Kasumi-1 (cell line): ENCODE results near the gene DUXB.

Experiments used
- DNase-seq, 2 experiments: peaks; one replicate each; lab custom pipeline; 2025; lab: John Stamatoyannopoulos, UW

Gene DUXB

GRCh38 chr16:75701361-75701760 lies at the start of gene DUXB:
Gene DUXB (minus strand): TSS chr16:75701461. CDS start chr16:75701418, 43 bp downstream.
- DNase-seq, result no peak

DNA sequence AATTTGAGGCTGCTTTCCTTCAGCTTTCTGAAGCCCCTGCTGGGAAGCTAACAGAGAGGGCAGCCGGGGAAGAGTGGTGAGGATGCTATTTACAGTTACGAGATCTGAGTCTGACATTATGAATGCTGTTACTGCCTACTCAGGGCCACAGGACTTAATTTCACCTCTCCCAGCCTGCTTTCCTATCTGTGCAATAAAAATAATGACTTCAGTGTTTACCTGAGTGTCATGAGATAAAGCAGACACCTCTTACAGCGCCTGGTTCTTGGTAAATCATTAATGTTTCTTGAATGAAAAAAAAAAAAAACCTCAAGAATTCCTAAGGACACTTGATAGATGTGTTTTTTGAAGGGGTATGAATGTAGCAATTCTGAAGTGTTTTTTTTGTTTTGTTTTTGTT lies 49.3 kb upstream of the DUXB start:
- DNase-seq, result no peak

DNA sequence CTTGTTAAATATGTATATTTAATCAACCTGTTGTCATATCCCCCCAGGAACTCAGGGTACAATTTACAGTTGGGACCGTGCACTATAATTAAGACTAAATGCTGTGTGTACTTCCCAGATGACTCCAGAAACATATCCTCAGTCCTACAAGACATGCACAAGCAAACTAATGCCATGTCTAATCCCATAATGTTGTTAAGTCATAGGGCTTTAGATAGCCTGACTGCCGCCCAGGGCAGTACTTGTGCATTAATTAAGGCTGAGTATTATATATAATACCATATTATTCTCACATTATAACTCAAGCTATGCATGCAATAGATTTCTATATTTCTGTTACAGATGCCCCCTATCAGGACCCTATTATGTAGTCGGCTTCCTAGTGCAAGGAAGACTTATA lies 45.1 kb upstream of the DUXB start:
- no peak for DNase-seq

DNA sequence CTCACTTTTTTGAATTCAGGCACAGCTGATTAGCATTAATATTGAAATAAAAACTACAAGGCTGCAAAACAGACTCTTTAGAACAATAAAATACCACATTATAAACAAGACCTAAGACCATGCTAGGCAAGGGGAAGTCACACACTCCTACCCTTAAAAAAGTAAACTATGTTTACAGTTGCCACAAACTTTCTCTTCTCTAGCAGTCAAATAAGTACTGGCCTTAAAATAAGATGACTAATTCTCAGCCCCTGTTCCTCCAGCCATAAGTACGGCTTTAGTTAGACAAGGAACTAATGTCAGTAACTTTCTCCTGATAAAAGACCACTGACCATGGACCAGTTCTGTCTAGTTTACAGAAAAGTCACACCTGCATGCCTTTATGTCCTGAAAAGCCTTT lies 44.6 kb upstream of the DUXB start:
- DNase-seq, result no peak

DNA sequence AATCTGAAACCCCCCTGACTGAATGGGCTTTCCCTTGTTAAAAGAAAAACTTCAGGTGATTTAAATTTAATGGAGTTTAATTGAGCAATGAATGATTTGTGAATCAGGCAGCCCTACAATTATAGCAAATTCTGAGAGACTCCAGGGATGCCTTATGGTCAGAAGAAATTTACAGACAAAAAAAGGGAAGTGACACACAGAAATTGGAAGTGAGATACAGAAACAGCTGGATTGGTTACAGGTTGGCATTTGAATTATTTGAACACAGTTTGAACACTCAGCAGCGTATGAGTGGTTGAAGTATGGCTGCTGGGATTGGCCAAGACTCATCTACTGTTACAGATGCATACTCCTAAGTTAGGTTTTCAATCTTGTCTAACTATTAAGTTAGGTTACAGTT lies 44.0 kb upstream of the DUXB start:
- peak; percentile 6 to 23 for DNase-seq

GRCh38 chr16:75742424-75743047 lies 41.3 kb upstream of the DUXB start:
- DNase-seq, result no peak

- no peak for DNase-seq
These were observed 32.3 kb upstream of the DUXB start for GRCh38 chr16:75733305-75734211.

- no peak for DNase-seq
These were observed 31.6 kb upstream of the DUXB start for GRCh38 chr16:75732871-75733270.

DNA sequence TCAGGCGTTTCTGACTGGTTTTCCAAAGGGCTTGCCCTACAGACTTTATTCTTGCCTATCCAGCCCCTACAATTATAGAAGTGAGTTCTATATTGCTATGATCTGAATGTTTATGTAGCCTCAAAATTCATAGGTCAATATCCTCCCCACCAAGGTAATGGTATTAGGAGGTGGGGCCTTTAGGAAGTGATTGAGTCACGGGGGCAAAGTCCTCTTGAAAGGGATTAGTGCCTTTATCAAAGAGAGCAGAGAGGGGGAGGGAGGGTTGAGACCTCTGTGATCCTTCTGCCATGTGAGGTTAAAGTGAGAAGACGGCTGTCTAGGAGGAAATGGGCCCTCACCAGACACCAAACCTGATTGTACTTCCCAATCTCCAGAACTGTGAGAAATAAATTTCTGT lies 26.0 kb upstream of the DUXB start:
- DNase-seq, result no peak

DNA sequence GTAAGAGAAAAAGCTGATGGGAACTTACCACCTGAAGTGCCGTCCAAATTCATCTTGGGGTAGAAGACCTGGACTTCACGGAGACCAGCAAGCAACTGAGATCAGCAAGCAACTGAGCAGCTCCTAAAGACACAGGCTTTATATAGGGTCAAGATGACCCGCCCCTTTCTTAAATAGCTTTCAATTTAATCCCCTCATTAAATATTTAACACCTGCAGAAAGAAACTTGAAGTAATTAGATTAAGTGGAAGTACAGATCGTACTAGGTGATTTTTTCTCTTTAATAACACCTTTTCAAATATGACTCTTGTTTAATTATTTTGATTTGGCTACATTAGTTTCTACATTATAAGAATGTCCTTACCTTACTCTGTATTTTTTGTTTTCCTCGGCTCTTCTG lies 25.1 kb upstream of the DUXB start, which contains the start of gene CPHXL:
TSS of gene CPHXL (minus strand) at position 101 of the 400 bp plus-strand sequence. CDS start at position 53, 48 bp downstream.
- DNase-seq, result no peak

GRCh38 chr16:75718452-75718851 lies 17.2 kb upstream of the DUXB start:
- no peak for DNase-seq

DNA sequence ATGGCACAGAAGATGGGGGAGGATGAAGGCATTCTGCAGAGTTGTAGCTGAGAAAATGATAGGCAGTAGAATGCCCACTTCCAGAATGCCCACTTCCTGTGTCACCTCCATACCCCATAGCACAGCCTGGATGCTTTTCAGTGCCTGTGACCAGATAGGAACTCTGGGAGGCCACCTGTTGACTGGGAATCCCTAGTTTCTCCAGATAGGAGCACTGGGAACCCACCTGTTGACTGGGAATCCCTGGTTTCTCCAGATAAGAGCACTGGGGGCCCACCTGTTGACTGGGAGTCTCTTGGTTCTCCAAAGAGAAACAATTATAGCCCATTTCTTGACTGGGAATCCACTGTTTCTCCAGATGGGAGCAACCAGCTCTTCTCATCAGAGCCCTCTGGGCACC lies 13.4 kb upstream of the DUXB start:
- no peak for DNase-seq

GRCh38 chr16:75710344-75710743 lies 9.1 kb upstream of the DUXB start:
- no peak for DNase-seq

DNA sequence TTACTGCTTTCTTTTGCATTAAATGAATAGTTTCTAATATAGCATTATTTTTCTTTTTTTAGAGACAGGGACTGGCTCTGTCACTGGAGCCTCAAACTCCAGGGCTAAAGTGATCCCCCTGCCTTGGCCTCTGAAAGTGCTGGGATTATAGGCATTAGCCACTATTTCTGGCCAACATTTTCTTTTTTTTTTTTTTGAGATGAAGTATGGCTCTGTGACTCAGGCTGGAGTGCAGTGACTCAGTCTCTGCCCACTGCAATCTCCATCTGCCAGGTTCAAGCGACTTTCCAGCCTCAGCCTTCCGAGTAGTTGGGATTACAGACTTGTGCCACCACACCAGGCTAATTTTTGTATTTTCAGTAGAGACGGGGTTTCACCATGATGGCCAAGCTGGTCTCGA lies 2.0 kb upstream of the DUXB start:
- no peak for DNase-seq

GRCh38 chr16:75702242-75702641 lies 981 bp upstream of the DUXB start:
- DNase-seq, result no peak

DNA sequence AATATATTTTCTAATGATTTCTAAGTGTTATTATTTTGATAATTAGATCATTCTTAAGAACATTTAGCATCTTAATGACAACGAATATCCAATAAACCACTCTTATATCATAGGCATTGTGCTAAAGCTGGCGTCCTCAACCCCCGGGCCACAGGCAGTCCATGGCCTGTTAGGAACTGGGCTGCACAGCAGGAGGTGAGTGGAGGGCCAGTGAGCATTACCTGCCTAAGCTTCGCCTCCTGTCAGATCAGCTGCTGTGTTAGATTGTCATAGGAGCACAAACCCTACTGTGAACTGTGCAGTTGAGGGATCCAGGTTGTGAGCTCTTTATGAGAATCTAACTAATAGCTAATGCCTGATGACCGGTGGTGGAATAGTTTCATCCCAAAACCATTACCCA lies 3.7 kb downstream of the DUXB start:
- DNase-seq, result no peak

GRCh38 chr16:75695708-75696107 lies 5.6 kb downstream of the DUXB start:
- DNase-seq, result no peak

GRCh38 chr16:75687361-75687760 lies 13.9 kb downstream of the DUXB start:
- DNase-seq, result no peak

DNA sequence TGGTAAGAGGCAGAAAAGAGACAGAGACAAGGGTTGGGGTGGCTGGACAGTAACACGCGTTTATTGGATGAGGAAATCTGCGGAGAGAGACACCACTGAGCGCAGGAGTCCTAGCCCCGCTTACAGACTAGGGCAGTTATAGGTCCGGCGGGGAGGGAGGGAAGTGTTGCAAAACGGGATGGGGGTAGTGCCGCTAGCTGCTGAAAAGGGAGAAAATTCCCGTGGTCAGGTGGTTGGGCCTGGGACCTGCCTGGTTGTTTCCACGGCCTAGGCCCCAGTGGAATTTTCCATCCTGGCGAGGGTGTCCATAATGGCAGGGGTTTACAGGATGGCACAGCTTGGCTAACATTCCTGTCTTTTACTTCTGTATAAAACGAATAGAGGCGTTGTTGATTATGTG lies 19.0 kb downstream of the DUXB start:
- no peak for DNase-seq

GRCh38 chr16:75679366-75679765 lies 21.9 kb downstream of the DUXB start:
- DNase-seq, result no peak

- DNase-seq, result no peak
These were observed 24.4 kb downstream of the DUXB start, which contains the start of gene CPHXL2 for GRCh38 chr16:75676909-75677308. Gene CPHXL2 (minus strand): TSS chr16:75677009. CDS start chr16:75676999, 10 bp downstream.

DNA sequence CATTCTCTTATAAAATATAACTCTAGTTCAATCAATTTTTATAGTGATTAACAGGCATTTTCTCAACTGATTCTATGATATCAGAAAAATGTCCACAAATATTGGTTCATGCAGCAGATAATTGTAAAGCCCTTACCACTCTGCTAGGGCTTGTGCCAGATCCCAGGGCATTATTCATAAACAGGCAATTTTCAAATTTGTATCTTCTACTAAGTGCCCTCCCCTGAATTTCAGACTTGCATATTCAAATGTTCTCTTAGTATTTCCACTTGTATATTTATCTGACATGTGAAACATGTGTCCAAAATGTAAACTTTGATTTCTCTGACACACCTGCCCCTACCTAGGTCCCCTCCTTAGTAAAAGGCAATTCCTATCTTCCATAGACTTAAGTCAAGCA lies 33.8 kb downstream of the DUXB start:
- DNase-seq, result no peak

- no peak for DNase-seq
These were observed 40.4 kb downstream of the DUXB start for GRCh38 chr16:75660726-75661302.
